GM21447 (cell line): Measurements from ENCODE around the gene ZNF281.
"Not testable (repeated sequence)": the region's sequence is repeated elsewhere in the genome, so short reads cannot be mapped to it uniquely, and the experiment has no call there.

ENCODE experiments used
- ATAC-seq: cut with Tn5 transposase; IDR thresholded peaks from one replicate; pipeline ENCODE4 v1.9.1; 2021; ENCODE audit not compliant: unreplicated experiment

Gene ZNF281

GRCh38 chr1:200409761-200410565 is at the start of gene ZNF281:
TSS of gene ZNF281 (minus strand) at chr1:200410036. CDS start at chr1:200409705, 331 bp downstream.
- ATAC-seq = peak; percentile 93

- ATAC-seq = no peak
Observed at GRCh38 chr1:200458780-200459179, 48.9 kb upstream of the ZNF281 start.

- ATAC-seq = no peak
Observed at GRCh38 chr1:200457810-200458209, 48.0 kb upstream of the ZNF281 start.

- no peak for ATAC-seq
Observed at GRCh38 chr1:200454425-200454824, 44.6 kb upstream of the ZNF281 start.

GRCh38 chr1:200453553-200453905 is 43.7 kb upstream of the ZNF281 start:
- no peak for ATAC-seq

- ATAC-seq = no peak
Observed at GRCh38 chr1:200452850-200453552, 43.2 kb upstream of the ZNF281 start.

GRCh38 chr1:200448034-200448762 is 38.4 kb upstream of the ZNF281 start:
- ATAC-seq = peak; percentile 95

- ATAC-seq = no peak
Observed at GRCh38 chr1:200445213-200445612, 35.4 kb upstream of the ZNF281 start.

GRCh38 chr1:200444478-200444877 is 34.6 kb upstream of the ZNF281 start:
- no peak for ATAC-seq

- no peak for ATAC-seq
Observed at GRCh38 chr1:200443860-200444259, 34.0 kb upstream of the ZNF281 start.

- ATAC-seq = no peak
Observed at GRCh38 chr1:200442537-200443156, 32.8 kb upstream of the ZNF281 start.

- ATAC-seq = no peak
Observed at GRCh38 chr1:200442023-200442422, 32.2 kb upstream of the ZNF281 start.

- ATAC-seq = no peak
Observed at GRCh38 chr1:200438911-200439310, 29.1 kb upstream of the ZNF281 start.

- ATAC-seq = not testable (repeated sequence)
Observed at GRCh38 chr1:200438413-200438812, 28.6 kb upstream of the ZNF281 start.

GRCh38 chr1:200437556-200438203 is 27.8 kb upstream of the ZNF281 start:
- ATAC-seq = peak; percentile 53

- no peak for ATAC-seq
Observed at GRCh38 chr1:200437088-200437487, 27.3 kb upstream of the ZNF281 start.

GRCh38 chr1:200436436-200436835 is 26.6 kb upstream of the ZNF281 start:
- ATAC-seq = no peak

- ATAC-seq = no peak
Observed at GRCh38 chr1:200435200-200435780, 25.5 kb upstream of the ZNF281 start.

GRCh38 chr1:200433586-200433985 is 23.8 kb upstream of the ZNF281 start:
- no peak for ATAC-seq

- ATAC-seq = no peak
Observed at GRCh38 chr1:200432586-200432985, 22.8 kb upstream of the ZNF281 start.
